Measurements from ENCODE around the gene OR4D5. TPM values are rescaled to one million over a fixed set of nuclear protein-coding genes. Genes with fewer than 3 reads are reported as not detected.

The OR4D5 gene
- total and polyA plus RNA-seq, 2 of the 8 experiments (the other 6 are each of a cell fraction or from before 2014, with no cell fraction given), result not detected

GRCh38 chr11:123901867-123902266, 37.5 kb upstream of the OR4D5 start, which contains the start of gene OR8D4:
Gene OR8D4 (plus strand): TSS chr11:123902167. CDS start chr11:123906432, 4,265 bp downstream.
- H3K4me3 ChIP-seq (ENCODE audit: extremely low read depth in 1 of 4, insufficient read depth in 2 of 4, low read depth in 3 of 4, low read length in 4 of 4), result no peak within 1 kb of the TSS
- no peak within 1 kb of the TSS for H2BK15ac ChIP-seq (ENCODE audit: low read length)
- H3K4me1 ChIP-seq (replicated peaks in 1 of 4; ENCODE audit: control insufficient read depth in 3 of 4, insufficient read depth in 4 of 4, low read length in 3 of 4), result peaks cover 0 to 3% (median 0%) of the 10 kb centered on the region in 4 experiments; a peak in 2 of 7 replicates
- no peak within 1 kb of the TSS for H3K9ac ChIP-seq (replicated peaks in 1 of 4; ENCODE audit: extremely low read depth in 1 of 4, low read depth in 3 of 4, low read length in 3 of 4)
- no peak within 1 kb of the TSS for H3K14ac ChIP-seq (ENCODE audit: insufficient read length)
- H2BK5ac ChIP-seq (ENCODE audit: low read depth, low read length), result no peak within 1 kb of the TSS
- no peaks in the 10 kb centered on the region for H3K27me3 ChIP-seq (replicated peaks in 1 of 4; ENCODE audit: control insufficient read depth in 3 of 4, extremely low read depth in 1 of 4, insufficient read depth in 3 of 4, low read length in 3 of 4)
- no peak within 1 kb of the TSS for H2BK120ac ChIP-seq (replicated peaks; ENCODE audit: low read depth, low read length)
- 94% methylated on average over 1 of the region's 1 CpG; no CpG with 5 or more reads in 1 of the 2 experiments for WGBS, 2 experiments (ENCODE audit: extremely low coverage in 1 of 2, insufficient coverage in 1 of 2, insufficient read length in 1 of 2, insufficient replicate concordance in 2 of 2, low coverage in 1 of 2, low lambda C conversion rate in 2 of 2, missing lambda C conversion rate in 1 of 2)
- no peak within 1 kb of the TSS for H3K4ac ChIP-seq (replicated peaks; ENCODE audit: insufficient read length, low read depth, low read length)
- no peak within 1 kb of the TSS for H3K27ac ChIP-seq (ENCODE audit: low read depth, low read length)
- no peaks in the 10 kb centered on the region for H4K20me1 ChIP-seq (replicated peaks in 1 of 2; ENCODE audit: control insufficient read depth in 1 of 2, insufficient read depth in 2 of 2, low read length in 2 of 2)
- DNase-seq (ENCODE audit: low read depth in 1 of 2, low spot score in 2 of 2) (no peak), FAIRE-seq (no peak)
- no peak within 1 kb of the TSS for H3K56ac ChIP-seq (replicated peaks; ENCODE audit: insufficient read length, low read depth, low read length)
- no peak within 1 kb of the TSS for H3K23ac ChIP-seq (ENCODE audit: insufficient read length)
- H3K9me3 ChIP-seq (ENCODE audit: insufficient read depth in 2 of 2, low read depth in 1 of 2, low read length in 1 of 2), result no peaks in the 10 kb centered on the region
- POLR2A ChIA-PET (ENCODE audit: partially characterized antibody), result no interaction called here
- H3K36me3 ChIP-seq (ENCODE audit: control insufficient read depth in 2 of 4, insufficient read depth in 4 of 4, low read length in 3 of 4), result no peaks in the 10 kb centered on the region
- H4K5ac ChIP-seq (ENCODE audit: insufficient read length, low read depth, low read length), result no peak within 1 kb of the TSS
- no peak within 1 kb of the TSS for H4K91ac ChIP-seq (replicated peaks; ENCODE audit: insufficient read length, low read length)
- no peak within 1 kb of the TSS for H2AFZ ChIP-seq (ENCODE audit: low read length)
- no peaks in the 10 kb centered on the region for H3K79me1 ChIP-seq (ENCODE audit: low read depth, low read length)
- no peak within 1 kb of the TSS for H4K8ac ChIP-seq (ENCODE audit: extremely low read depth, insufficient read depth, low read length)
- no peaks in the 10 kb centered on the region for H3K79me2 ChIP-seq (ENCODE audit: control insufficient read depth in 1 of 2, insufficient read depth in 2 of 2, low read length in 2 of 2)
- CTCF ChIA-PET (ENCODE audit: partially characterized antibody), result no interaction called here
- H2AK5ac ChIP-seq (ENCODE audit: low read depth, low read length), result no peak within 1 kb of the TSS
- H2BK12ac ChIP-seq (ENCODE audit: low read depth, low read length), result no peak within 1 kb of the TSS
- H3K23me2 ChIP-seq (ENCODE audit: low read depth, low read length), result no peaks in the 10 kb centered on the region
- no peak within 1 kb of the TSS for H3K18ac ChIP-seq (ENCODE audit: extremely low read depth, low read length)
- no peak within 1 kb of the TSS for H3K4me2 ChIP-seq (ENCODE audit: insufficient read depth in 1 of 2, low read depth in 2 of 2, low read length in 2 of 2)
- no peak within 1 kb of the TSS for H2BK20ac ChIP-seq (ENCODE audit: low read length)
- TF ChIP-seq GTF2F1 (IDR thresholded peaks at IDR 0.05; ENCODE audit: borderline replicate concordance, low read depth, low read length) (no peak), BRCA1 (IDR thresholded peaks at IDR 0.05; ENCODE audit: low read depth, low read length) (no peak), PHF8 (conservative IDR thresholded peaks at IDR 0.05; ENCODE audit: low read depth, low read length) (no peak), HDAC2 (IDR thresholded peaks at IDR 0.05; ENCODE audit: borderline replicate concordance in 1 of 2, low read depth in 2 of 2, low read length in 2 of 2) (no peak), SIX5 (IDR thresholded peaks at IDR 0.05; ENCODE audit: low read depth, low read length) (no peak), JUN (IDR thresholded peaks at IDR 0.05; ENCODE audit: low read depth, low read length) (no peak), CTBP2 (IDR thresholded peaks at IDR 0.05; ENCODE audit: borderline replicate concordance, insufficient read depth, insufficient read length, low read length) (no peak), RBBP5 (IDR thresholded peaks at IDR 0.05; ENCODE audit: borderline replicate concordance, low read depth, low read length) (no peak), KDM4A (IDR thresholded peaks at IDR 0.05; ENCODE audit: low read depth, low read length, severe bottlenecking) (no peak), CEBPB (IDR thresholded peaks at IDR 0.05; ENCODE audit: low read depth, low read length) (no peak), RAD21 (IDR thresholded peaks at IDR 0.05 in 1 of 2, conservative IDR thresholded peaks at IDR 0.05 in 1 of 2; ENCODE audit: low read depth in 2 of 2, low read length in 2 of 2) (no peak), POLR2AphosphoS5 (IDR thresholded peaks at IDR 0.05; ENCODE audit: low read depth, low read length) (no peak)
